ENCODE measurements around the gene BBLN. TPM values are rescaled to one million over a fixed set of nuclear protein-coding genes. Genes with fewer than 3 reads are reported as not detected.

Gene BBLN
- total and polyA plus RNA-seq, 2 of the 4 experiments (the other 2 are of a cell fraction): 25.1 to 103 TPM

- ChIA-PET POLR2A (ENCODE audit: unreplicated experiment) (interaction anchor here (0.7 kb wide), 1 partner anchor 9 kb away, joined by 3 read pairs; no protein-coding TSS in a partner anchor), CTCF (no interaction called here)
- Histone ChIP-seq H3K4me1 (ENCODE audit: control insufficient read depth, insufficient read depth, low read length) (no peaks in the 10 kb centered on the region), H4K5ac (ENCODE audit: low read depth, low read length) (no peak overlapping the region), H3K9me1 (ENCODE audit: insufficient read depth, low read length) (no peaks in the 10 kb centered on the region), H3K9me3 (ENCODE audit: control insufficient read depth, insufficient read depth, low read length) (no peaks in the 10 kb centered on the region), H3K4me3 (ENCODE audit: insufficient read depth, low read depth, low read length) (no peak overlapping the region), H3K27ac (ENCODE audit: insufficient read depth, low read length) (no peak overlapping the region), H2BK20ac (ENCODE audit: low read depth, low read length) (no peak overlapping the region), H3K14ac (replicated peaks; ENCODE audit: low read depth, low read length) (no peak overlapping the region), H3K36me3 (ENCODE audit: control insufficient read depth, insufficient read depth, low read length) (peaks cover 27% of the 10 kb centered on the region; the same call in 1 of the 2 replicates), H3K56ac (ENCODE audit: extremely low read depth, insufficient read depth, low read length) (no peak overlapping the region), H2BK15ac (ENCODE audit: low read depth, low read length) (no peak overlapping the region), H2BK5ac (ENCODE audit: low read depth, low read length, poor library complexity, severe bottlenecking) (no peak overlapping the region), H4K8ac (ENCODE audit: low read depth in 2 of 2, low read length in 2 of 2) (no peak overlapping the region), H4K91ac (ENCODE audit: insufficient read depth, low read depth, low read length) (no peak overlapping the region), H3K4ac (ENCODE audit: low read depth, low read length) (no peak overlapping the region), H2AK5ac (ENCODE audit: low read depth, low read length) (no peak overlapping the region), H2AFZ (replicated peaks; ENCODE audit: low read length, poor library complexity) (no peak overlapping the region), H2AK9ac (replicated peaks; ENCODE audit: low read depth, low read length, poor library complexity) (no peak overlapping the region), H3K4me2 (ENCODE audit: low read depth, low read length) (no peak overlapping the region), H3K79me1 (ENCODE audit: low read depth in 1 of 2, low read length in 2 of 2) (no peaks in the 10 kb centered on the region), H2BK120ac (ENCODE audit: low read depth, low read length) (no peak overlapping the region), H3K18ac (ENCODE audit: low read depth, low read length) (no peak overlapping the region), H3K27me3 (ENCODE audit: control insufficient read depth, insufficient read depth, low read length) (no peaks in the 10 kb centered on the region), H3K23ac (ENCODE audit: low read depth, low read length) (no peak overlapping the region), H3K9ac (ENCODE audit: low read depth, low read length) (no peak overlapping the region), H4K20me1 (ENCODE audit: insufficient read depth, low read length) (no peaks in the 10 kb centered on the region; the same call in 1 of the 2 replicates)
- in situ Hi-C loops (cut with MboI; ENCODE audit: low sequenced_read_pairs): no loop called here
- 83% methylated on average over 1 of the region's 15 CpGs; no CpG with 5 or more reads in 1 of the 2 experiments for WGBS, 2 experiments (ENCODE audit: extremely low coverage in 2 of 2, insufficient read length in 1 of 2)
- no peak for DNase-seq
- dilution Hi-C loops (cut with HindIII; ENCODE audit: low sequenced_read_pairs, unreplicated experiment): no loop called here
- no peak for ATAC-seq (ENCODE audit: low read depth)
- intact Hi-C loops (cut with micrococcal nuclease): loop anchor here (5.0 kb wide), 1 partner anchor 377 kb away; no protein-coding TSS in a partner anchor
- BruUV-seq (replicated peaks): no TSS peak
- TF ChIP-seq ELK1 (IDR thresholded peaks at IDR 0.05; ENCODE audit: borderline replicate concordance, low read depth, low read length): no peak
- no peak for TF ChIP-seq BHLHE40 (IDR thresholded peaks at IDR 0.05; ENCODE audit: low read depth, low read length)
- no peak for TF ChIP-seq RAD21 (IDR thresholded peaks at IDR 0.05; ENCODE audit: low read length)
- TF ChIP-seq POLR2A (IDR thresholded peaks at IDR 0.05; ENCODE audit: low read depth, low read length): no peak
- TF ChIP-seq NFE2L2 (IDR thresholded peaks at IDR 0.05; ENCODE audit: low read depth, low read length): no peak
- no peak for TF ChIP-seq FOS (IDR thresholded peaks at IDR 0.05; ENCODE audit: low read depth, low read length)
- TF ChIP-seq MXI1 (IDR thresholded peaks at IDR 0.05; ENCODE audit: borderline replicate concordance, low read depth, low read length): no peak
- TF ChIP-seq, protein P1, sequence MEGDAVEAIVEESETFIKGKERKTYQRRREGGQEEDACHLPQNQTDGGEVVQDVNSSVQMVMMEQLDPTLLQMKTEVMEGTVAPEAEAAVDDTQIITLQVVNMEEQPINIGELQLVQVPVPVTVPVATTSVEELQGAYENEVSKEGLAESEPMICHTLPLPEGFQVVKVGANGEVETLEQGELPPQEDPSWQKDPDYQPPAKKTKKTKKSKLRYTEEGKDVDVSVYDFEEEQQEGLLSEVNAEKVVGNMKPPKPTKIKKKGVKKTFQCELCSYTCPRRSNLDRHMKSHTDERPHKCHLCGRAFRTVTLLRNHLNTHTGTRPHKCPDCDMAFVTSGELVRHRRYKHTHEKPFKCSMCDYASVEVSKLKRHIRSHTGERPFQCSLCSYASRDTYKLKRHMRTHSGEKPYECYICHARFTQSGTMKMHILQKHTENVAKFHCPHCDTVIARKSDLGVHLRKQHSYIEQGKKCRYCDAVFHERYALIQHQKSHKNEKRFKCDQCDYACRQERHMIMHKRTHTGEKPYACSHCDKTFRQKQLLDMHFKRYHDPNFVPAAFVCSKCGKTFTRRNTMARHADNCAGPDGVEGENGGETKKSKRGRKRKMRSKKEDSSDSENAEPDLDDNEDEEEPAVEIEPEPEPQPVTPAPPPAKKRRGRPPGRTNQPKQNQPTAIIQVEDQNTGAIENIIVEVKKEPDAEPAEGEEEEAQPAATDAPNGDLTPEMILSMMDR (conservative IDR thresholded peaks at IDR 0.05; ENCODE audit: low read depth, low read length): no peak
- no peak for TF ChIP-seq SMC3 (IDR thresholded peaks at IDR 0.05; ENCODE audit: low read depth, low read length)
- no peak for TF ChIP-seq USF2 (IDR thresholded peaks at IDR 0.05; ENCODE audit: low read depth, low read length)
- no peak for TF ChIP-seq RCOR1 (IDR thresholded peaks at IDR 0.05; ENCODE audit: insufficient replicate concordance, low read length)
- TF ChIP-seq CHD1 (IDR thresholded peaks at IDR 0.05; ENCODE audit: low read depth, low read length): no peak
- no peak for TF ChIP-seq CEBPB (IDR thresholded peaks at IDR 0.05; ENCODE audit: low read depth, low read length)
- no peak for TF ChIP-seq RFX5 (IDR thresholded peaks at IDR 0.05; ENCODE audit: low read depth, low read length)
- TF ChIP-seq MAFK (IDR thresholded peaks at IDR 0.05; ENCODE audit: low read depth, low read length): no peak
- TF ChIP-seq MAZ (IDR thresholded peaks at IDR 0.05; ENCODE audit: borderline replicate concordance, low read depth, low read length): no peak
Measured at GRCh38 chr9:128118971-128119665, 40.9 kb upstream of the BBLN start.
